HG03135 (cell line): ENCODE results near the gene RPUSD2.

ENCODE experiments used
- ATAC-seq: cut with Tn5 transposase; IDR thresholded peaks from one replicate; pipeline ENCODE4 v1.9.1; 2021; ENCODE audit warnings: mild to moderate bottlenecking, moderate library complexity; ENCODE audit not compliant: unreplicated experiment

Gene RPUSD2

GRCh38 chr15:40618023-40618422 lies 48.9 kb downstream of the RPUSD2 start:
- no peak for ATAC-seq

GRCh38 chr15:40618906-40619305 lies 49.8 kb downstream of the RPUSD2 start:
- ATAC-seq: no peak

DNA sequence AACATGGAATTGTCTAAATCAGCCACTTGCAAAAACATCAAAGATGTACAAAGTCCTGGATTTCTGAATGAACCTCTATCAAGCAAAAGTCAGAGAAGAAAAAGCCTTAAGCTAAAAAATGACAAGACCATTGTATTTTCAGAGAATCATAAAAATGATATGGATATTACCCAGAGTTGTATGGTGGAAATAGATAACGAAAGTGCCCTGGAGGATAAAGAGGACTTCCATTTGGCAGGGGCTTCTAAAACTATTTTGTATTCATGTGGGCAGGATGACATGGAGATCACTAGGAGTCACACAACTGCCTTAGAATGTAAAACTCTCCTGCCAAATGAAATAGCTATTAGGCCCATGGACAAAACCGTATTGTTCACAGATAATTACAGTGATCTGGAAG lies 54.3 kb downstream of the RPUSD2 start:
- no peak for ATAC-seq
